Bronchial epithelial cell (primary cell): ENCODE measurements around the gene CANX. TPM values are rescaled to one million over a fixed set of nuclear protein-coding genes. Genes with fewer than 3 reads are reported as not detected.

ENCODE experiments used
- total RNA-seq: library from RNA; depleted of rRNA; stranded (reverse); fragments of >200 nt; gene quantifications from 2 replicates; pipeline ENCODE4 v1.2.1, GENCODE V29; 2014

Gene CANX
- total RNA-seq, 1 donor from 2014 or later, result 925 TPM

Other genes with a start within 250 kb of the CANX start
- gene RUFY1, start 148.4 kb upstream of the CANX start, total RNA-seq, result 32.9 and 37.6 TPM in 2 replicates
- 657 and 766 TPM in 2 replicates for gene HNRNPH1, start 75.3 kb upstream of the CANX start, total RNA-seq
- not detected in 2 replicates for gene CBY3, start 17.9 kb upstream of the CANX start, total RNA-seq
- 4.2 TPM in 2 replicates for gene MAML1, start 33.9 kb downstream of the CANX start, total RNA-seq
- gene LTC4S, start 95.0 kb downstream of the CANX start, total RNA-seq, result 0.26 and 0.38 TPM in 2 replicates
- 109 and 151 TPM in 2 replicates for gene MGAT4B, start 107.9 kb downstream of the CANX start, total RNA-seq
- 686 and 733 TPM in 2 replicates for gene SQSTM1, start 121.9 kb downstream of the CANX start, total RNA-seq
- 10.6 and 11.8 TPM in 2 replicates for gene MRNIP, start 159.8 kb downstream of the CANX start, total RNA-seq
- gene TBC1D9B, start 208.9 kb downstream of the CANX start, total RNA-seq, result 37.6 and 45.2 TPM in 2 replicates